ENCODE data around the gene TRIP4. TPM values are rescaled to one million over a fixed set of nuclear protein-coding genes. Genes with fewer than 3 reads are reported as not detected.

Gene TRIP4
- total and polyA plus RNA-seq, 9 of the 15 experiments (the other 6 are each of a cell fraction or from before 2014, with no cell fraction given): 7.6 to 23.3 (median 16.7) TPM

GRCh38 chr15:64356710-64357040, 31.0 kb upstream of the TRIP4 start:
- Histone ChIP-seq H3K27ac (ENCODE audit: extremely low read depth, low read depth, low read length) (peak overlapping the region; percentile 64; the same call in 2 of the 3 replicates), H2AFZ (ENCODE audit: low read depth, low read length) (peak overlapping the region; percentile 48; the same call in 1 of the 2 replicates), H3K9me3 (replicated peaks; ENCODE audit: control insufficient read depth, insufficient read depth, low read depth, low read length) (no peaks in the 10 kb centered on the region), H3K9ac (ENCODE audit: insufficient read depth in 1 of 2, low read depth in 2 of 2, low read length in 2 of 2) (peak overlapping the region in 1 of 2 experiments; percentile 17; a peak in 1 of 4 replicates), H3K4me2 (ENCODE audit: insufficient read depth, low read length) (peak overlapping the region; percentile 88), H3K79me2 (ENCODE audit: control insufficient read depth, insufficient read depth, low read length) (peaks cover 26% of the 10 kb centered on the region), H3K27me3 (ENCODE audit: control insufficient read depth in 2 of 2, insufficient read depth in 2 of 2, low read length in 2 of 2) (no peaks in the 10 kb centered on the region), H3K4me3 (peak overlapping the region; percentile 82), H3K4me1 (replicated peaks in 1 of 2; ENCODE audit: control insufficient read depth in 2 of 2, insufficient read depth in 2 of 2, low read length in 2 of 2) (peaks cover 7 to 13% of the 10 kb centered on the region in 2 experiments; a peak in 4 of 5 replicates), H4K20me1 (replicated peaks; ENCODE audit: control insufficient read depth, insufficient read depth, low read length) (no peaks in the 10 kb centered on the region), H3K9me1 (ENCODE audit: control insufficient read depth, insufficient read depth, low read length) (no peaks in the 10 kb centered on the region), H3K36me3 (ENCODE audit: control insufficient read depth, insufficient read depth, low read length) (peaks cover 22% of the 10 kb centered on the region)
- no TSS peak for BruUV-seq (replicated peaks)
- no peak for DNase-seq (ENCODE audit: extremely low read depth in 1 of 4, low spot score in 3 of 4)
- POLR2A ChIA-PET: interaction anchor here (1.0 to 2.2 kb wide), 3 partner anchors 9 to 194 kb away, joined by 3 to 9 read pairs (median 3); partner anchors contain the start of gene PPIB
- intact Hi-C loops (cut with micrococcal nuclease) (loop anchor here (1.0 kb wide), 3 partner anchors 139 to 193 kb away; partner anchors contain the start of gene PPIB), in situ Hi-C loops (cut with MboI) (loop anchor here (10.0 kb wide), 1 partner anchor 152 kb away; no protein-coding TSS in a partner anchor)
- 50% methylated on average over 5 of the region's 5 CpGs for WGBS (ENCODE audit: insufficient coverage, low coverage, missing lambda C conversion rate)
- CTCF ChIA-PET (ENCODE audit: low intra/inter-chr PET ratio): interaction anchor here (2.0 kb wide), 1 partner anchor 147 kb away, joined by 22 read pairs; no protein-coding TSS in a partner anchor
- FAIRE-seq: no peak
- ATAC-seq: no peak
- no peak for TF ChIP-seq KLF1 (tag; IDR thresholded peaks at IDR 0.05)
- TF ChIP-seq ZNF407 (IDR thresholded peaks at IDR 0.05; ENCODE audit: low read depth): no peak
- TF ChIP-seq, protein P1, sequence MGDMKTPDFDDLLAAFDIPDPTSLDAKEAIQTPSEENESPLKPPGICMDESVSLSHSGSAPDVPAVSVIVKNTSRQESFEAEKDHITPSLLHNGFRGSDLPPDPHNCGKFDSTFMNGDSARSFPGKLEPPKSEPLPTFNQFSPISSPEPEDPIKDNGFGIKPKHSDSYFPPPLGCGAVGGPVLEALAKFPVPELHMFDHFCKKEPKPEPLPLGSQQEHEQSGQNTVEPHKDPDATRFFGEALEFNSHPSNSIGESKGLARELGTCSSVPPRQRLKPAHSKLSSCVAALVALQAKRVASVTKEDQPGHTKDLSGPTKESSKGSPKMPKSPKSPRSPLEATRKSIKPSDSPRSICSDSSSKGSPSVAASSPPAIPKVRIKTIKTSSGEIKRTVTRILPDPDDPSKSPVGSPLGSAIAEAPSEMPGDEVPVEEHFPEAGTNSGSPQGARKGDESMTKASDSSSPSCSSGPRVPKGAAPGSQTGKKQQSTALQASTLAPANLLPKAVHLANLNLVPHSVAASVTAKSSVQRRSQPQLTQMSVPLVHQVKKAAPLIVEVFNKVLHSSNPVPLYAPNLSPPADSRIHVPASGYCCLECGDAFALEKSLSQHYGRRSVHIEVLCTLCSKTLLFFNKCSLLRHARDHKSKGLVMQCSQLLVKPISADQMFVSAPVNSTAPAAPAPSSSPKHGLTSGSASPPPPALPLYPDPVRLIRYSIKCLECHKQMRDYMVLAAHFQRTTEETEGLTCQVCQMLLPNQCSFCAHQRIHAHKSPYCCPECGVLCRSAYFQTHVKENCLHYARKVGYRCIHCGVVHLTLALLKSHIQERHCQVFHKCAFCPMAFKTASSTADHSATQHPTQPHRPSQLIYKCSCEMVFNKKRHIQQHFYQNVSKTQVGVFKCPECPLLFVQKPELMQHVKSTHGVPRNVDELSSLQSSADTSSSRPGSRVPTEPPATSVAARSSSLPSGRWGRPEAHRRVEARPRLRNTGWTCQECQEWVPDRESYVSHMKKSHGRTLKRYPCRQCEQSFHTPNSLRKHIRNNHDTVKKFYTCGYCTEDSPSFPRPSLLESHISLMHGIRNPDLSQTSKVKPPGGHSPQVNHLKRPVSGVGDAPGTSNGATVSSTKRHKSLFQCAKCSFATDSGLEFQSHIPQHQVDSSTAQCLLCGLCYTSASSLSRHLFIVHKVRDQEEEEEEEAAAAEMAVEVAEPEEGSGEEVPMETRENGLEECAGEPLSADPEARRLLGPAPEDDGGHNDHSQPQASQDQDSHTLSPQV (IDR thresholded peaks at IDR 0.05): no peak
- TF ChIP-seq RNF2 (IDR thresholded peaks at IDR 0.05): no peak
- TF ChIP-seq ETS2 (tag; IDR thresholded peaks at IDR 0.05; ENCODE audit: borderline replicate concordance, poor library complexity, severe bottlenecking): no peak
- TF ChIP-seq, protein P2, sequence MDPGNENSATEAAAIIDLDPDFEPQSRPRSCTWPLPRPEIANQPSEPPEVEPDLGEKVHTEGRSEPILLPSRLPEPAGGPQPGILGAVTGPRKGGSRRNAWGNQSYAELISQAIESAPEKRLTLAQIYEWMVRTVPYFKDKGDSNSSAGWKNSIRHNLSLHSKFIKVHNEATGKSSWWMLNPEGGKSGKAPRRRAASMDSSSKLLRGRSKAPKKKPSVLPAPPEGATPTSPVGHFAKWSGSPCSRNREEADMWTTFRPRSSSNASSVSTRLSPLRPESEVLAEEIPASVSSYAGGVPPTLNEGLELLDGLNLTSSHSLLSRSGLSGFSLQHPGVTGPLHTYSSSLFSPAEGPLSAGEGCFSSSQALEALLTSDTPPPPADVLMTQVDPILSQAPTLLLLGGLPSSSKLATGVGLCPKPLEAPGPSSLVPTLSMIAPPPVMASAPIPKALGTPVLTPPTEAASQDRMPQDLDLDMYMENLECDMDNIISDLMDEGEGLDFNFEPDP (CRISPR knock-in tag; IDR thresholded peaks at IDR 0.05): no peak
- TF ChIP-seq NFATC3 (IDR thresholded peaks at IDR 0.05): no peak
- no peak for TF ChIP-seq ZNF444 (CRISPR knock-in tag; IDR thresholded peaks at IDR 0.05)
- no peak for TF ChIP-seq NR2F6 (CRISPR knock-in tag; IDR thresholded peaks at IDR 0.05)

Measured in K562 (cell line).